Muscle of back (tissue), 11 donors: Measurements from ENCODE around the gene TIMM29. TPM values are rescaled to one million over a fixed set of nuclear protein-coding genes. Genes with fewer than 3 reads are reported as not detected.
"Not testable (repeated sequence)": the region's sequence is repeated elsewhere in the genome, so short reads cannot be mapped to it uniquely, and the experiment has no call there.

Source experiments
- DNase-seq, 3 donors: peaks; one replicate each; pipeline versions ENCODE4 v3.0.0 to v3.0.0-alpha.2; 2013
- polyA plus RNA-seq, 10 donors: library from polyadenylated mRNA; unstranded; fragments of 120-200 nt; gene quantifications; one replicate each; pipeline ENCODE4 v1.2.1, GENCODE V29; 2013; ENCODE audit not compliant: insufficient read length in 10 of 10

Gene TIMM29
- polyA plus RNA-seq, 10 donors, result 13.8 to 18.8 (median 16.8) TPM

GRCh38 chr19:10935371-10936059 lies 6.9 kb downstream of the TIMM29 start:
- DNase-seq, result no peak

DNA sequence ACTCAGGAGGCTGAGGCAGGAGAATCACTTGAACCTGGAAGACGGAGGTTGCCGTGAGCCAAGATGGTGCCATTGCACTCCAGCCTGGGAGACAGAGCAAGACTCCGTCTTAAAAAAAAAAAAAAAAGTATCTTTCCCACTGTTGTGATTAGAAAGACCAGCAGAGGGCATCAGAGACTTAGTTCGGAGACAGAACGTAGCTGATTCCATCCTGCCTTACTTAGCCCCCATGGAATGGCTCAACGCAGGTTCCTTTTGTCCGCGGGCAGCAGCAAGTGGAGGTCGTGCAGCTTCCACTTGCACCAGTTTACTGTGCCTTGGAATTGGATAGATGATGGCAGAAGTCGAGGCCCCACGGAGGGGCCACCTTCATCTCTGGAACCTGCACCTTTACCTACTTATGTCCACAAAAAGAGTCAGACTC lies 8.1 kb downstream of the TIMM29 start:
- DNase-seq, result peak; percentile 73 to 88 (median 75)

GRCh38 chr19:10941649-10942048 lies 13.0 kb downstream of the TIMM29 start:
- DNase-seq, result not testable (repeated sequence)

- not testable (repeated sequence) for DNase-seq
Observed at GRCh38 chr19:10943412-10943811, 14.8 kb downstream of the TIMM29 start.

GRCh38 chr19:10945264-10945663 lies 16.7 kb downstream of the TIMM29 start:
- DNase-seq, result no peak

DNA sequence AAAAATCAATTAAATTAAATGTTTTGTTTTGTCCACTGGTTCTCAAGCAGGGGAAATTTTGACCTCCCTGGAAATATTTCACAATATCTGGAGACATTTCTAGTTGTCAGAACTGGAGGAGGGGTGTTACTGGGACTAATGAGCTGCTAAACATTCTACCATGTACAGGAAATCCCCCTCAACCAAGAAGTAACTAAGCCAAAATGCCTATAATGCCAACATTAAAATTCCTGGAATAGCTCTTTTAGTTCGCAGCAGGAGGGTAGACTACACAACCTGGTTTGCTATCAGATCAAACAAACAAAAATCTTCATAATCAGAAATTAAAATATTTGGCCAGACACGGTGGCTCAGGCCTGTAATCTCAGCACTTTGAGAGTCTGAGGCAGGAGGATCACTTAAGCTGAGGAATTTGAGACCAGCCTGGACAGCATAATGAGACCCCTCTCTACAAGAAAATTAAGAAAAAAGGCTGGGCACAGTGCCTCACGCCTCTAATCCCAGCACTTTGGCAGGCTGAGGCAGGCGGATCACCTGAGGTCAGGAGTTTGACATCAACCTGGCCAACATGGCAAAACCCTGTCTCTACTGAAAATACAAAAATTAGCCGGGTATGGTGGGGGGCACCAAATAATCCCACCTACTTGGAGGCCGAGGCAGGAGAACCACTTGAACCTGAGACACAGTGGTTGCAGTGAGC lies 18.5 kb downstream of the TIMM29 start:
- DNase-seq, result peak in 1 of 3 donors; percentile 14

DNA sequence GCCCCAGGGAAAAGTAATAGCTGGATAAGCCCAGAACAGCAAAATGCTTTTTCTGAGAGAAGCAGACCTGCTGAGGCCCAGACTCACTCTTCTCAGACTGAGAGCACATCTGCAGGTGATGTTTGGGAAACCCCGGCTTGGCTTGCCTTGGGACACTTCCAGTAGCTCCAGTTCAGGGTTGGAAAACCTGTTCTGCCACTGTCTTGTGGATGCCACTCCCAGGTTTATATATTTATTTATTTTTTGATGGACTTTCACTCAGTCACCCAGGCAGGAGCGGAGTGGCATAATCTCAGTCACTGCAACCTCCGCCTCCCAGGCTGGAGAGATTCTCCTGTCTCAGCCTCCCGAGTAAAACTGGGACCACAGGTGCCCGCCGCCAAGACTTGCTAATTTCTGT lies 24.2 kb downstream of the TIMM29 start:
- DNase-seq, result no peak

GRCh38 chr19:10959277-10959968 lies 30.8 kb downstream of the TIMM29 start:
- not testable (repeated sequence) for DNase-seq

- DNase-seq, result peak; percentile 98 to 100 (median 99)
Observed at GRCh38 chr19:10960314-10961072, 31.9 kb downstream of the TIMM29 start, which contains the start of gene SMARCA4. Gene SMARCA4, plus strand, starts transcription at chr19:10961030. Its CDS starts 23,122 bp downstream, at chr19:10984152.

- DNase-seq, result peak in 1 of 3 donors; percentile 76
Observed at GRCh38 chr19:10961073-10961860, 32.7 kb downstream of the TIMM29 start.

GRCh38 chr19:10962863-10963262 lies 34.3 kb downstream of the TIMM29 start:
- no peak for DNase-seq

DNA sequence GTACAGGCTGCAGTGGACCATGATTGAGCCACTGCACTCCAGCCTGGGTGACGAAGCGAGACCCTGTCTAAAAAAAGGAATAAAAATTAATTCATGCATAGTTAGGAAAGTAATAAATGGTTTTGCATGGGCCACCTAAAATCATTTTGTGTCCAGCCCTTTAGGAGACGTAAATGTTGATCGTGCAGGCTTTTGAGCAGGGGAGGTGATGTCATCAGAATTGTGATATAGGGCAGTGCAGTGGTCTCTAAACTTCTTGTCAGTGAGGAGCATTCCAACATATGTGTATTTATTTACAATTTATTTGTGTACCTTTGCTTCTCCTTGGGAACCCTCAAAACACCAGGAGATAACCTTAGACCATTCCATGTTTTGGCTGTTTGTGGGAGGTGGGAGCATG lies 35.3 kb downstream of the TIMM29 start:
- no peak for DNase-seq

DNA sequence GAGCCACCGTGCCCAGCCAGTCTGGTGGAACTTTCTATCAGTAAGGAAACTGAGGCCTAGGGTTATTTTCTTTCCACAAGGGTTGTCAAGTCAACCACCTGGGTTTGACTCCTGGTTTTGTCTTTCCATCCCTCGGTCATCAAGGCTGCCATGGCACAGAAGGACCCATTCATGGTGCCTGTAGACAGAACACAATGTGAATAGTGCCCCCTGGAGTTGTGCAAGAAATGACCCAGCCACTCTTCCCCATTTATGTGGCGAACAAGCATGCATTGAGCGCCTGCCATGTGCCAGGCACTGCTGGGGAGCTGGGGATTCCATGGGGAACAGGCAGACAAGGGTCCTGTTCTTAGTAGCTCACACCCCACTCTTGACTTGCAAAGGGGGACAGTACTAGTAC lies 36.3 kb downstream of the TIMM29 start:
- DNase-seq, result no peak

DNA sequence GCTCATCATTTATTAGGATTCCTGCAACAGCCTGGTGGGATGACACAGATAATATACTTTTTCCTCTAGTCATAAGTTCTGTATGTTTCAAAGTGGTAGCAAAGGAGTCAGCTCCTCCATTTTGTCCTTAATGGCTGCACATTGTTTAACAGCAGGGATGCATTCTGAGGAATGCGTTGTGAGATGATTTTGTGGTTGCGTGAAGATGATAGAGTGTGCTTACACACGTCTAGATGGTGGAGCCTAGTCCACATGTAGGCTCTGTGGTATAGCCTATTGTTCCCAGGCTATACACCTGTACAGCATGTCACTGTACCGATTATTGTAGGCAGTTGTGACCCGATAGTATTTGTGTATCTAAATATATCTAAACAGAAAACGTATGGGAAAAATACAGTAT lies 36.8 kb downstream of the TIMM29 start:
- no peak for DNase-seq

- no peak for DNase-seq
Observed at GRCh38 chr19:10966809-10967208, 38.2 kb downstream of the TIMM29 start.

DNA sequence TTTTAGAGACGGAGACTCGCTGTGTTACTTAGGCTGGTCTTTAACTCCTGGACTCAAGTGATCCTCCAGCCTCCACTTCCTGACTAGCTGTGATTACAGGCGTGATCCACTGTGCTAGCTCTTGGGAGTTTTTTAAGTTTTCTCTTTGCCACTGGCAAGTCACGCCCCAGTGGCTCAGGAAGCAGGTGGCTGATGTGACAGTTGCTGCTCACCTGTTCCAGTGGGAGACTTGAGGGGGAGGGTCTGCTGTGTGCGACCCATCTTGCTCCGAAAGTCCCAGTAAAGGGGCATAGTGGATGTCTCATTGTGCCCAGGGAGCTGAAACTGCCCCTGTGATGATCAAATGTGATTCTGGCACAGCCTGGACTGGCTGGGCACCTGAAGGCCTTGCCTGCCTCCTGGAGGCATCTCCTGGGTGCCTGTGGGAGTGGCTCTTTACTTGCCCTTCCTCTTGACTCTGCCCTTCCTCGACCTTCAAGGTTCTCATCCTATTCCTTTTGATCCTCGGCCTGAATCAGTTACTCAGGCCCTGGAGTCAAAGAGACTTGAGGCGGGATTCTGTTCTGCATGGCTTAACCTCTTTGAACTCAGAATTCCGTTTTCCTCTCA lies 40.0 kb downstream of the TIMM29 start:
- no peak for DNase-seq

- DNase-seq, result no peak
Observed at GRCh38 chr19:10971107-10971726, 42.6 kb downstream of the TIMM29 start.

DNA sequence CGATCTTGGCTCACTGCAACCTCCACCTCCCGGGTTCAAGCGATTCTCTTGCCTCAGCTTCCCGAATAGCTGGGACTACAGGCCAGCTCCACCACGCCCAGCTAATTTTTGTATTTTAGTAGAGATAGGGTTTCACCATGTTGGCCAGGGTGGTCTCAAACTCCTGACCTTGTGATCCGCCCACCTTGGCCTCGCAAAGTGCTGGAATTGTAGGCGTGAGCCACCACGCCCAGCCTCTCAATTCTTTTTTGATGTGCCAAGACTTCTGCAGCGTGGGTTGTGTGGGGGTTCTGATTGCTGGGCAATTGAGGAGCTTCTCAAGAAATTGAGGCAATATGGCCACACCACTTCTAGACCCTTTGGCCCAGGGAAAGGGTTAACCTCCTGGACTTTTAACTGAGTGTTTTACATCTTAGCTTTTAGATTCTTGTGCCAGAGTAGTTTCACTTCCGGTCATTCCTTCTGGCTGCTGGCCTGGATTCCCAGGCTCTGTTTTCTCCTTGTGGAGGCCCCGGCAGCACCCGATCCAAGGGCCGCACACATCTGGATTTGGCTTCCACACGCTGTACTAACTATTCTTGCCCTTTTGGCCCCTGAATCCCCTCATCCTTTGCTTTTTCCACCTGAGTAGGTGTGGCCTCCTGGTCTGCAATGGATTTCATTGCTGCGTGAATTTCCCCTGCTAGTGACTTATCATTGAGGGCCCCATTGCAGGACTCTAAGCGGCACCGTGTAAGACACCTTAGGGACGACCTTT lies 46.9 kb downstream of the TIMM29 start:
- DNase-seq, result peak; percentile 61 to 95 (median 88)
